HCT116 (cell line): ENCODE data around the gene AMMECR1. TPM values are rescaled to one million over a fixed set of nuclear protein-coding genes. Genes with fewer than 3 reads are reported as not detected.

Experiments
- ATAC-seq: fragments of 200-7000 bp; cut with Tn5 transposase; 2 replicates; pipeline ENCODE4 v1.9.1; 2020; ENCODE audit warnings: mild to moderate bottlenecking, moderate library complexity
- BruUV-seq: library from RNA; stranded (reverse); fragments of 400-500 nt; replicated peaks from 2 replicates; lab custom pipeline; 2021; lab: Mats Ljungman, UMichigan
- CTCF ChIA-PET: fragments of 300-600 bp; sonication (Branson Sonifier 250); formaldehyde crosslinking; loops from one replicate; lab custom pipeline; 2021; ENCODE audit warnings: antibody characterized with exemption; lab: Charles Lee
- POLR2A ChIA-PET: fragments of 300-600, 350-600 bp; sonication (Branson Sonifier 250); formaldehyde crosslinking; loops from one replicate; lab custom pipeline; 2021; ENCODE audit warnings: antibody characterized with exemption; lab: Charles Lee
- RAD21 ChIA-PET, 2 experiments: fragments of 300-600 bp; sonication (Branson Sonifier 250); formaldehyde crosslinking; loops; one replicate each; lab custom pipeline; 2023; ENCODE audit warnings: low total read pairs in 2 of 2; ENCODE audit not compliant: uncharacterized antibody in 2 of 2, unreplicated experiment in 2 of 2, low non-redundant PET in 1 of 2; lab: Charles Lee
- DNase-seq: peaks from one replicate; pipeline ENCODE4 v3.0.0-alpha.2; 2010; ENCODE audit warnings: low read depth, low spot score
- H2AFZ ChIP-seq: fragments of 200-600 bp; shearing (Covaris generic), sonication (generic); 2 replicates; pipeline ENCODE4 v1.6.1; 2017; ENCODE audit warnings: low read depth, mixed run types, mixed read lengths, antibody characterized with exemption, low read length; ENCODE audit not compliant: poor library complexity, severe bottlenecking
- H3K27ac ChIP-seq: 2 replicates; pipeline ENCODE4 v1.5.1; 2012; ENCODE audit warnings: low read depth, low read length
- H3K27me3 ChIP-seq: fragments of 200-600 bp; sonication (generic); 2 replicates; pipeline ENCODE4 v1.6.1; 2016; ENCODE audit warnings: mixed run types, low read length, mixed read lengths; ENCODE audit not compliant: insufficient read depth
- H3K36me3 ChIP-seq, 2 experiments: fragments of 200-500 bp in 1 of 2; fragments of 200-600 bp in 1 of 2; sonication (Bioruptor generic) in 1 of 2; sonication (generic) in 1 of 2; 2 replicates each; pipeline versions ENCODE4 v1.5.1 to v1.6.1; 2014 to 2016; ENCODE audit warnings: low read length in 2 of 2, inconsistent platforms in 1 of 2, mixed read lengths in 1 of 2, mixed run types in 1 of 2; ENCODE audit not compliant: insufficient read depth in 2 of 2, control insufficient read depth in 1 of 2
- H3K4me1 ChIP-seq, 2 experiments: fragments of 200-600 bp in 1 of 2; sonication (generic) in 1 of 2; 2 replicates each; pipeline versions ENCODE4 v1.5.1 to v1.6.1; 2012 to 2017; ENCODE audit warnings: low read length in 2 of 2, inconsistent platforms in 1 of 2, mild to moderate bottlenecking in 1 of 2, mixed read lengths in 1 of 2, mixed run types in 1 of 2, moderate library complexity in 1 of 2; ENCODE audit not compliant: insufficient read depth in 2 of 2, control insufficient read depth in 1 of 2
- H3K4me2 ChIP-seq: fragments of 200-600 bp; sonication (generic); 2 replicates; pipeline ENCODE4 v1.6.1; 2017; ENCODE audit warnings: mixed run types, low read length, mixed read lengths
- H3K4me3 ChIP-seq, 2 experiments: fragments of 200-600 bp in 1 of 2; sonication (generic) in 1 of 2; replicated peaks in 1 of 2; 2 replicates each; pipeline ENCODE4 v1.5.1; 2011 to 2016; ENCODE audit warnings: low read length in 2 of 2, control low read depth in 1 of 2, low read depth in 1 of 2, mild to moderate bottlenecking in 1 of 2, mixed read lengths in 1 of 2, mixed run types in 1 of 2
- H3K79me2 ChIP-seq: fragments of 200-600 bp; sonication (generic); 2 replicates; pipeline ENCODE4 v1.6.1; 2017; ENCODE audit warnings: mild to moderate bottlenecking, mixed run types, low read length, moderate library complexity, mixed read lengths; ENCODE audit not compliant: insufficient read depth
- H3K9ac ChIP-seq: fragments of 200-600 bp; sonication (generic); 2 replicates; pipeline ENCODE4 v1.6.1; 2016; ENCODE audit warnings: low read length, mixed read lengths
- H3K9me2 ChIP-seq: fragments of 200-600 bp; sonication (generic), shearing (Covaris generic); 2 replicates; pipeline ENCODE4 v1.6.1; 2017; ENCODE audit warnings: mixed run types, mild to moderate bottlenecking, moderate library complexity; ENCODE audit not compliant: insufficient read depth
- H3K9me3 ChIP-seq, 2 experiments: fragments of 200-500 bp in 1 of 2; fragments of 200-600 bp in 1 of 2; sonication (Bioruptor generic) in 1 of 2; sonication (generic) in 1 of 2; 2 replicates each; pipeline ENCODE4 v1.6.1; 2014 to 2017; ENCODE audit warnings: low read length in 2 of 2, mixed read lengths in 2 of 2, inconsistent platforms in 1 of 2, low read depth in 1 of 2, mild to moderate bottlenecking in 1 of 2, mixed run types in 1 of 2, moderate library complexity in 1 of 2; ENCODE audit not compliant: control insufficient read depth in 1 of 2, insufficient read depth in 1 of 2
- H4K20me1 ChIP-seq: fragments of 200-600 bp; sonication (generic), shearing (Covaris generic); 2 replicates; pipeline ENCODE4 v1.6.1; 2017; ENCODE audit warnings: mixed run types, mild to moderate bottlenecking, moderate library complexity; ENCODE audit not compliant: insufficient read depth
- CBX3 ChIP-seq: IDR thresholded peaks from 2 replicates; pipeline ENCODE4 v1.6.1; 2012; ENCODE audit warnings: low read depth
- EGR1 ChIP-seq: IDR thresholded peaks from 2 replicates; pipeline ENCODE4 v1.6.1; 2012; ENCODE audit warnings: low read depth
- ELF1 ChIP-seq: IDR thresholded peaks from 2 replicates; pipeline ENCODE4 v1.6.1; 2012; ENCODE audit warnings: low read depth, borderline replicate concordance
- EZH2phosphoT487 ChIP-seq: fragments of 200-600 bp; IDR thresholded peaks from 2 replicates; pipeline ENCODE4 v1.6.1; 2018; ENCODE audit warnings: antibody characterized with exemption, borderline replicate concordance
- POLR2A ChIP-seq: IDR thresholded peaks from 2 replicates; pipeline ENCODE4 v1.7.0; 2011; ENCODE audit warnings: borderline replicate concordance; ENCODE audit not compliant: insufficient read depth, insufficient read length; ENCODE audit errors: extremely low read depth
- POLR2AphosphoS5 ChIP-seq: IDR thresholded peaks from 2 replicates; pipeline ENCODE4 v1.6.1; 2011; ENCODE audit warnings: mild to moderate bottlenecking, low read depth, low read length, moderate library complexity
- SIN3A ChIP-seq: IDR thresholded peaks from 2 replicates; pipeline ENCODE4 v1.6.1; 2012; ENCODE audit warnings: low read depth
- SP1 ChIP-seq: IDR thresholded peaks from 2 replicates; pipeline ENCODE4 v1.6.1; 2012; ENCODE audit warnings: low read depth
- YY1 ChIP-seq: IDR thresholded peaks from 2 replicates; pipeline ENCODE4 v1.6.1; 2011; ENCODE audit warnings: low read length, low read depth, moderate library complexity, mild to moderate bottlenecking; ENCODE audit not compliant: insufficient replicate concordance; ENCODE audit errors: extremely low read depth
- ZFX ChIP-seq: fragments of 450-650 bp; IDR thresholded peaks from 2 replicates; pipeline ENCODE4 v1.6.1; 2017
- intact Hi-C: fragments of 100-400 bp; cut with micrococcal nuclease; formaldehyde crosslinking; loops from 2 replicates; pipeline ENCODE4 v1.10.0; 2022
- total RNA-seq: library from RNA; stranded (reverse); gene quantifications from one replicate; pipeline ENCODE4 v1.2.1, GENCODE V29; 2021; ENCODE audit not compliant: unreplicated experiment
- TF ChIP-seq, protein P1 (sequence below), 3 experiments: fragments of 200-600 bp in 1 of 3; sonication (generic) in 1 of 3; IDR thresholded peaks in 2 of 3; conservative IDR thresholded peaks in 1 of 3; 2 replicates each; pipeline ENCODE4 v1.5.1; 2012 to 2017; ENCODE audit warnings: low read depth in 2 of 3, low read length in 2 of 3, antibody characterized with exemption in 1 of 3, borderline replicate concordance in 1 of 3, control low read depth in 1 of 3, mild to moderate bottlenecking in 1 of 3, mixed read lengths in 1 of 3, mixed run types in 1 of 3, moderate library complexity in 1 of 3; ENCODE audit not compliant: insufficient read depth in 1 of 3
- TF ChIP-seq, protein P2 (sequence below): IDR thresholded peaks from 2 replicates; pipeline ENCODE4 v1.6.1; 2012
- TF ChIP-seq, protein P3 (sequence below): IDR thresholded peaks from 2 replicates; pipeline ENCODE4 v1.6.1; 2012
- TF ChIP-seq, protein P4 (sequence below): IDR thresholded peaks from 2 replicates; pipeline ENCODE4 v1.6.1; 2012; ENCODE audit warnings: low read depth

The AMMECR1 gene
- total RNA-seq, 1 experiment from 2014 or later: 9.2 TPM

DNA sequence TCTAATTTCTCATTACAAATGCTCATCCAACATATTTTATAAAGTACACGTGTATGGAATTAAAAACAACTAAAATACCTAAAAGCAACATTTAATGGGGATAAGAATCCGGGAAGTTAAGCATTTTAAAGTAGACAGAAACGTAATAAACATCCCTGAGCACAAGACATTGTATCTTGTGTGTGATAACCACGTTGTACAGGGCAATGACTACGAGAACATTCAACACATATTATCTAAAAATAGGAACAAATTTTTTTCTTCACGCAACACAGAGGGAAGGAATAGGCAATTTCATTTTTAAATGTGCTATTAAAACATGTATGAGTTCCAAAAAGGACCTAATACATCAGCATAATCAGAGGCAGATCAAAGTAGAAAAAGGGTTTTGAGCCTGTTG is 49.5 kb downstream of the AMMECR1 start (continued):
- TF ChIP-seq, protein P1, sequence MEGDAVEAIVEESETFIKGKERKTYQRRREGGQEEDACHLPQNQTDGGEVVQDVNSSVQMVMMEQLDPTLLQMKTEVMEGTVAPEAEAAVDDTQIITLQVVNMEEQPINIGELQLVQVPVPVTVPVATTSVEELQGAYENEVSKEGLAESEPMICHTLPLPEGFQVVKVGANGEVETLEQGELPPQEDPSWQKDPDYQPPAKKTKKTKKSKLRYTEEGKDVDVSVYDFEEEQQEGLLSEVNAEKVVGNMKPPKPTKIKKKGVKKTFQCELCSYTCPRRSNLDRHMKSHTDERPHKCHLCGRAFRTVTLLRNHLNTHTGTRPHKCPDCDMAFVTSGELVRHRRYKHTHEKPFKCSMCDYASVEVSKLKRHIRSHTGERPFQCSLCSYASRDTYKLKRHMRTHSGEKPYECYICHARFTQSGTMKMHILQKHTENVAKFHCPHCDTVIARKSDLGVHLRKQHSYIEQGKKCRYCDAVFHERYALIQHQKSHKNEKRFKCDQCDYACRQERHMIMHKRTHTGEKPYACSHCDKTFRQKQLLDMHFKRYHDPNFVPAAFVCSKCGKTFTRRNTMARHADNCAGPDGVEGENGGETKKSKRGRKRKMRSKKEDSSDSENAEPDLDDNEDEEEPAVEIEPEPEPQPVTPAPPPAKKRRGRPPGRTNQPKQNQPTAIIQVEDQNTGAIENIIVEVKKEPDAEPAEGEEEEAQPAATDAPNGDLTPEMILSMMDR (IDR thresholded peaks at IDR 0.05 in 2 of 3, conservative IDR thresholded peaks at IDR 0.05 in 1 of 3; ENCODE audit: borderline replicate concordance in 1 of 3, insufficient read depth in 1 of 3, low read depth in 2 of 3, low read length in 2 of 3): no peak
- TF ChIP-seq YY1: no peak
- TF ChIP-seq SP1: no peak
- TF ChIP-seq, protein P2, sequence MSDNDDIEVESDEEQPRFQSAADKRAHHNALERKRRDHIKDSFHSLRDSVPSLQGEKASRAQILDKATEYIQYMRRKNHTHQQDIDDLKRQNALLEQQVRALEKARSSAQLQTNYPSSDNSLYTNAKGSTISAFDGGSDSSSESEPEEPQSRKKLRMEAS: no peak
- TF ChIP-seq POLR2AphosphoS5: no peak

DNA sequence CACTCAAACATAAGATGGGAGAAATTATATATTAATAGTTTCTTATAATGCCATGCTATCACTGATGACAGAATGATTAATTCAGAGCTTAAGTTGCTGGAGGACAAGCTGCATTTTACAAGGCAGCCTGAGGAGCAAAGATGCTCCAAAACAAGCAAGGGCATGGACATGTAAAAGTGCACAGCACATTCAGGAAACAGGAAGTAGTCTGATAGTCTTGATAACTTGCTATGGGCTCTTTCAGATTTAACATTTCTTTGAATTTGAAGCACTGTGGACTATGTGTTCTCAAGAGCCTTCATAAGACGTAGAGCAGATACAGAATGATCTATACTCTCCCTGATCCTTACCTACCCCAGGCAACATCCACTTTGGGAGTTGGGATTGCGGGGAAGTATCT is 50.0 kb downstream of the AMMECR1 start:
- no peak overlapping the region for H3K4me3 ChIP-seq
- H3K79me2 ChIP-seq: no peaks in the 10 kb centered on the region
- H3K9me3 ChIP-seq: no peaks in the 10 kb centered on the region
- DNase-seq: no peak
- H3K9me2 ChIP-seq: no peaks in the 10 kb centered on the region
- no peak overlapping the region for H2AFZ ChIP-seq
- no peak overlapping the region for H3K4me2 ChIP-seq
- H3K27me3 ChIP-seq: no peaks in the 10 kb centered on the region
- RAD21 ChIA-PET: no interaction called here
- no peak overlapping the region for H3K9ac ChIP-seq
- no TSS peak for BruUV-seq
- CTCF ChIA-PET: no interaction called here
- TF ChIP-seq, protein P3, sequence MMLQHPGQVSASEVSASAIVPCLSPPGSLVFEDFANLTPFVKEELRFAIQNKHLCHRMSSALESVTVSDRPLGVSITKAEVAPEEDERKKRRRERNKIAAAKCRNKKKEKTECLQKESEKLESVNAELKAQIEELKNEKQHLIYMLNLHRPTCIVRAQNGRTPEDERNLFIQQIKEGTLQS: no peak
- no peak for TF ChIP-seq EGR1
- TF ChIP-seq EZH2phosphoT487: no peak
- TF ChIP-seq, protein P4, sequence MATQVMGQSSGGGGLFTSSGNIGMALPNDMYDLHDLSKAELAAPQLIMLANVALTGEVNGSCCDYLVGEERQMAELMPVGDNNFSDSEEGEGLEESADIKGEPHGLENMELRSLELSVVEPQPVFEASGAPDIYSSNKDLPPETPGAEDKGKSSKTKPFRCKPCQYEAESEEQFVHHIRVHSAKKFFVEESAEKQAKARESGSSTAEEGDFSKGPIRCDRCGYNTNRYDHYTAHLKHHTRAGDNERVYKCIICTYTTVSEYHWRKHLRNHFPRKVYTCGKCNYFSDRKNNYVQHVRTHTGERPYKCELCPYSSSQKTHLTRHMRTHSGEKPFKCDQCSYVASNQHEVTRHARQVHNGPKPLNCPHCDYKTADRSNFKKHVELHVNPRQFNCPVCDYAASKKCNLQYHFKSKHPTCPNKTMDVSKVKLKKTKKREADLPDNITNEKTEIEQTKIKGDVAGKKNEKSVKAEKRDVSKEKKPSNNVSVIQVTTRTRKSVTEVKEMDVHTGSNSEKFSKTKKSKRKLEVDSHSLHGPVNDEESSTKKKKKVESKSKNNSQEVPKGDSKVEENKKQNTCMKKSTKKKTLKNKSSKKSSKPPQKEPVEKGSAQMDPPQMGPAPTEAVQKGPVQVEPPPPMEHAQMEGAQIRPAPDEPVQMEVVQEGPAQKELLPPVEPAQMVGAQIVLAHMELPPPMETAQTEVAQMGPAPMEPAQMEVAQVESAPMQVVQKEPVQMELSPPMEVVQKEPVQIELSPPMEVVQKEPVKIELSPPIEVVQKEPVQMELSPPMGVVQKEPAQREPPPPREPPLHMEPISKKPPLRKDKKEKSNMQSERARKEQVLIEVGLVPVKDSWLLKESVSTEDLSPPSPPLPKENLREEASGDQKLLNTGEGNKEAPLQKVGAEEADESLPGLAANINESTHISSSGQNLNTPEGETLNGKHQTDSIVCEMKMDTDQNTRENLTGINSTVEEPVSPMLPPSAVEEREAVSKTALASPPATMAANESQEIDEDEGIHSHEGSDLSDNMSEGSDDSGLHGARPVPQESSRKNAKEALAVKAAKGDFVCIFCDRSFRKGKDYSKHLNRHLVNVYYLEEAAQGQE: no peak
- TF ChIP-seq ELF1: no peak
- TF ChIP-seq POLR2A: no peak
- TF ChIP-seq, protein P2: no peak
- TF ChIP-seq ZFX: no peak
- no peak for TF ChIP-seq CBX3
- TF ChIP-seq, protein P1 (IDR thresholded peaks at IDR 0.05 in 2 of 3, conservative IDR thresholded peaks at IDR 0.05 in 1 of 3; ENCODE audit: borderline replicate concordance in 1 of 3, insufficient read depth in 1 of 3, low read depth in 2 of 3, low read length in 2 of 3): no peak
- no peak for TF ChIP-seq SIN3A
- no peak for TF ChIP-seq POLR2AphosphoS5
- intact Hi-C loops: no loop called here
- ATAC-seq: no peak
- no peaks in the 10 kb centered on the region for H3K4me1 ChIP-seq
- no peak overlapping the region for H3K27ac ChIP-seq
- POLR2A ChIA-PET: no interaction called here
- no peaks in the 10 kb centered on the region for H3K36me3 ChIP-seq
- no peaks in the 10 kb centered on the region for H4K20me1 ChIP-seq
